ENCODE data around the gene MVP.
"Not testable (repeated sequence)": the region's sequence is repeated elsewhere in the genome, so short reads cannot be mapped to it uniquely, and the experiment has no call there.

Gene MVP

DNA sequence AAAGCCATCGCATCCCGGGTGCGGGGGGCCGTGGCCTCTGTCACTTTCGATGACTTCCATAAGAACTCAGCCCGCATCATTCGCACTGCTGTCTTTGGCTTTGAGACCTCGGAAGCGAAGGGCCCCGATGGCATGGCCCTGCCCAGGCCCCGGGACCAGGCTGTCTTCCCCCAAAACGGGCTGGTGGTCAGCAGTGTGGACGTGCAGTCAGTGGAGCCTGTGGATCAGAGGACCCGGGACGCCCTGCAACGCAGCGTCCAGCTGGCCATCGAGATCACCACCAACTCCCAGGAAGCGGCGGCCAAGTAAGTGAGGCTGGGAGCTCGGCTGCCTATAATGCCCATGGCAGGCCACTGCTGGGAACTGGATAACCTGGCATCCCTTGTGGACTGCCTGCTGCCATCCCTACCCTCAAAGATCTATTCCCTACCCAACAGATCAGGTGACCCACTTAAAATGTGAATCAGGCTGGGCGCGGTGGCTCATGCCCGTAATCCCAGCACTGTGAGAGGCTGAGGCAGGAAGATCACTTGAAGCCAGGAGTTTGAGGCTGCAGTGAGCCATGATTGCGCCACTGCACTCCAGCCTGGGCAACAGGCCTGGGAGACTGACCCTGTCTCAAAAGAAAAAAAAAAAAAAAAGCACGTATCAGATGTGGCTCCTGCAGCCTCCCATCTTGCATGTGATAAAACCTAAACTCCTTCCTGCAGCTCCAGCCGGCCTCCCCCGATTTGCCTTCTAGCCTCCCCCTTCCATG is 24.5 kb downstream of the MVP start:
- no peak for DNase-seq

DNA sequence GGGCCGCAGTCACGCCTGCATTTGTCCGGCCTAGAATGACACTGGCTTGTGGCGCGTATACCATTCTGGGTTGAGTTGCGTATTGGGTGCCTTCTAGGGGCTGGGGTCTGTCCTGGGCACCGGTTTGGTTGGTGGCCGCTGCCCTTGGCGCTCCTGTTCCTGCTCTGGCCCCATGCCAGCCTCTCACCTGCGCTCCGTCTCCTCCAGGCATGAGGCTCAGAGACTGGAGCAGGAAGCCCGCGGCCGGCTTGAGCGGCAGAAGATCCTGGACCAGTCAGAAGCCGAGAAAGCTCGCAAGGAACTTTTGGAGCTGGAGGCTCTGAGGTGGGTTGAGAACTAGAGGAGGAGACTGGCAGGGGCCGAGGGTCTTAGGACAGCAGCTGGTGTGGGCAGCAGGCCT is 25.4 kb downstream of the MVP start:
- DNase-seq = no peak

DNA sequence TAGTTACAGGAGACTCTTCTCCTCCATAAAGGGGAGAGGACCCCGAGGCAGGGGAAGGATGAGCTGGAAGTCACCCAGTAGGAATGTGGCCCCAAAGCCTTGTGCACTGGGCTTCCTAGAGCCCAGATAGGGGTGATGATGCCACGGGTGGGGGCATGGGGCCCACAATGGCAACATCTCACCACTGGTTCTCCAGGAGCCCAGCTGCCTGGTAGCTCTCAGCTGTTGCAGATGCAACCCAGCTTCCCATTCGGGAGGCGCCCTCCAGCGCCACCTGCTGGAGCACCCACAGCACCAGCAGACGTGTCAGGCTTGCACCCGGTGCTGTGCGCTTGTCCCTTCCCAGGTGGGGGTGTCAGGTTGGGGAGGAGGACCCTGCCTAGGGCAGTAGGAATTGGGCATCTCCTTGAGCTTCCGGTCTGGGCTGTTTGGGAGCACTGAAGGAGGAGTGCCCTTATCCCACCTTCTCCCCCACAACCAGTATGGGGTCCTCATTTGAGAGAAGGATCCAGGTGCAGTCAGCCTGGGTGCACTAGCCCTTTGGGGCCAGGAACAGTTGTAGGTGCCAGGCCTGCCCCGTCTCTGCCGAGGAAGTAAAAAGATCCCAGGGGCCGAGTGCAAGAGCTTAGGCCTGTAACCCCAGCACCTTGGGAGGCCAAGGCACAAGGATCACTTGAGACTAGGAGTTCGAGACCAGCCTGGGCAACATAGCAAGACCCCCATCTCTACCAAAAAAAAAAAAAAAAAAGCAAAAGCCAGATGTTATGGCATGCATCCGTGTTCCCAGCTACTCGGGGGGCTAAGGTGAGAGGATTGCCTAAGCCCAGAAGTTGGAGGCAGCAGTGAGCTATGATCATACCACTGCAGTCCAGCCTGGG is 28.4 kb downstream of the MVP start:
- peak; percentile 78 for DNase-seq

DNA sequence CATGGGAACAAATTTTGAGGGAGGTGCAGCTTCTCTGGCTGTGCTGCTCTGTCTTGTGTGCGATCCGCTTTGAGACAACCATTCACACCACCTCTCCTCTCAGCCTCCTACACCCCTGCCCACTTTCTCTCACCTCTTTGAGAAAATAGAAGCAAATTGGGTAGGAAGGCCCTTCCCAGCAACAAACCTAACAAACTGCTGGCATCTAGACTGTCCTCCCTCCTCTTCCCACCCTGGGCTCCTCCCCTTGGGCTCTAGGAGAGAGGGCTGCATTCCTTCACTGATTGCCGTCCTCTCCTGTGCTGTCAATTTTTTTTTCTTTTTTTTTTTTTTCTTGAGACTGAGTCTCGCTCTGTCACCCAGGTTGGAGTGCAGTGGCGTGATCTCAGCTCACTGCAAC is 29.2 kb downstream of the MVP start:
- no peak for DNase-seq

DNA sequence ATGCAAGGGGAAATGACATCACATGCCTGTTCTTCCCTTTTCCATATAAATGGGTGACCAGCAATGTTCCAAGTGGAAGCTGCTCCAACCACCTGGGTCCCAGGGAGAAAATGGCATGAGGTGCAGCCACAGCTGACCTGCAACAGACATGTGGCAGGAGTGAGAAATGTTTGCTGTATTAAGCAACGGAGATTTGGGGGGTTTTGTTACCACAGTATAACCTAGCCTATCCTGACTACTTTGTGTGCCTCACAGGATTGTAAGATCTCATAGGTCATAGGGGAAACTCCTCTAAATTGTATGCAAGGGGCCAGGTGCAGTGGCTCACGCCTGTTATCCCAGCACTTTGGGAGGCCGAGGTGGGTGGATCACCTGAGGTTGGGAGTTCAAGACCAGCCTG is 30.7 kb downstream of the MVP start:
- no peak for DNase-seq

DNA sequence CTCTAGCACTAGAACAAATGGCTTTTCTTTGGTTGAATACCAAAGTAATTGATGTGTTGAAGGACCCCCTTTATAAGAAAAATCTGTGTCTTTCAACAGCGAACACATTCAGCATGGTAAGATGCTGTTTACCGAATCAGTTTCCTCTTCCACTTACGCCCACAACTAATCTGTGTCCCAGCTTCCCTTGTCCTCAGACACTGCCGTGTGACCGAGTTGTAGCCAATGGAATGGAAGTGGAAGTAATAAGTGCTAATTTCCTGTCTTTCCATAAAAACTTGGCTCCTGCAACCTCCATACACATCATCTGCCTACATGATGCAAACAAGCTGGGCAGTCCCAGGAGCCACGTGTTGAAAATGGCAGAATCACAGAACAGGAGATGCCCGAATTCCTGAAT is 32.4 kb downstream of the MVP start:
- no peak for DNase-seq

DNA sequence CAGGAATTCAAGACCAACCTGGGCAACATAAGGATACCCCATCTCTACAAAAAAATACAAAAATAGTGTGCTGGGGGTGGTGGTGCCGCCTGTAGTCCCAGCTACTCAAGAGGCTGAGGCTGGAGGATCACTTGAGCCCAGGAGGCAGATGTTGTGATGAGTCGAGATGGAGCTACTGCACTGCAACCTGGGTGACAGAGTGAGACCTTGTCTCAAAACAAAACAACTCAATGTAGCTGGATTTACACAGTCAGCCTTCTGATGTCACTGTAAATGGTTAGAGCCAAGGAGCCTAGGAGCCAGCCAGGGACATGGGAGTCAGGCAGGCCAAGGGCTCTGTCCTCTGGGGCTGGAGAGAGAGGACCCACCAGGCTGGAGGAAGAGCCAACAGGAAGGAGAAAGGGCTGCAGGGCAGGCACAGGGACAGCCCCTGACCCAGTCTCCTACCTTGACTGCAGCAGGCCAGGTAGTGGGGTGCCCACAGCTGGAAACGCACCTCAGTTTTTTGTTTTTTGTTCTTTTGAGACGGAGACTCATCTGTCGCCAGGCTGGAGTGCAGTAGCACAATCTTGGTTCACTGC is 34.3 kb downstream of the MVP start:
- no peak for DNase-seq

DNA sequence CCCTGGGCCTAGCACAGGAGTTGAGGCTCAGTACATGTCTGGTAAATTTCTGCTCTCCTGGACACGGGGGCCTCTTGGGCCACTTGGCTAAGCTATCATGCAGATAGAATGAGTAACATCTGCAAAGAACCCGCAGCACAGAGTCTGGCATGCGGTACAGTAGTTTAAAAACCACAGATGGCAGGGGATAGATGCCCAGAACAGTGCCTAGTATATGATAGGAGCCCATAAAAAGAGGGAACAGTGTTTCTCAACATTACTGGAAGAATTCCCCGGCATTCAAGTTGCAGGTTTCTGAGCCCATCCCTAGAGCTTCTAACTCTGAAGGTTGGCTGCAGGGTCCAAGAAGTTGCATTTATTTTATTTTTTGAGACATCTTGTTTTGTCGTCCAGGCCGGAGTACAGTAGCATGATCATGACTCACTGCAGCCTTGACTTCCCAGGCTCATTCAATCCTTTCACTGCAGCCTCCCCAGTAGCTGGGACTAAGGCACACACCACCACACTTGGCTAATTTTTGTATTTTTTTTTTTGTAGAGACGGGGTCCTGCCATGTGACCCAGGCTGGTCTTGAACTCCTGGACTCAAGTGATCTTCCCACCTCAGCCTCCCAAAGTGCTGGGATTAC is 37.0 kb downstream of the MVP start:
- no peak for DNase-seq

DNA sequence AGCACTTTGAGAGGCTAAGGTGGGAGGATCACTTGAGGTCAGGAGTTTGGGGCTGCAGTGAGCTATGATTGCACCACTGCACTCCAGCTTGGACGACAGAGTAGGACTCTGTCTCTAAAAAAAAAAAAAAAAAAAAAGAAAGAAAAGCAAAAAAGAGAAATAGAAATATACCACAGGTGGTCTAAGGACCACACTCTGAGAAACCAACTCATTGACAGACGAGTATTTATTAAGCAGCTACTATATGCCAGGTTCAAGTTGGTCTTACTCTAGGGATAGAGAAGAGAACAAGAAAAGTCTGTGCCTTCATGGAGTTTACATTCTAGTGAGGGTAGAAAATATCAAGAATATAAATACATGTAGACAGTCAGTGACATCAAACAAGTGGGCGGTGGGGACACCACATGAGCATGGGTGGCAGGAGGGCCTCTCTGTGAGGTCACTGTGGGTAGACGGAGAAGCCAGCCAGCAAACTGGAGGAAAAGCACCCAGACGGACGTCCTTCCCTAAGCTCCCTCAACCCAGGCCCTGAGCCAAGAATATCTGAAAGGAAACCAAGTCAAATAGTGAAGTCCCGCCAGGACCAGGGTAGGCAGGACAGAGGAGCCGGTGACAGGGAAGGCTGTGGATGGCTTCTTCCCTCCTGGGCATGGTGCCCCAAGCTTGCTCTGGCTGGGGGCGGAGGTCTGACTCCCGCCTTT is 38.0 kb downstream of the MVP start:
- DNase-seq = no peak

DNA sequence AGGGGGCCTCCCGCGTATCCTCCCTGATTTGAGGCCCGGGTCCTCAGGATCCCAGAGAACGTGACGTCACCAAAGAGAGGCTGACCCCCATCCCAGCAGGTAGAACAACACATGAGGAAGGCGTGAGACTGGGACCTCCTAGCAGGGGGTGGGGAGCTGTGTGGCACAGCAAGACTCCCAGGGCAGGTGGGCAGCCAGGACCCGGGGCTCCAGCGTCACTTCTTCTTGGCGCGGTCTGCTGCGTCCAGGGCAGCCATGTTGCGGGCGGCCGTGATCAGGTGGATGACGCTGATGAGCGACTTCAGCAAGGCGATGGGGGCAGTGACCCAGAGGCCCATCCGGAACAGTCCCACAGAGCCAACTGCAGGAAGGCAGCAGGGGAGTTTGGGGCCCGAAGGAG is 38.7 kb downstream of the MVP start:
- DNase-seq = no peak

DNA sequence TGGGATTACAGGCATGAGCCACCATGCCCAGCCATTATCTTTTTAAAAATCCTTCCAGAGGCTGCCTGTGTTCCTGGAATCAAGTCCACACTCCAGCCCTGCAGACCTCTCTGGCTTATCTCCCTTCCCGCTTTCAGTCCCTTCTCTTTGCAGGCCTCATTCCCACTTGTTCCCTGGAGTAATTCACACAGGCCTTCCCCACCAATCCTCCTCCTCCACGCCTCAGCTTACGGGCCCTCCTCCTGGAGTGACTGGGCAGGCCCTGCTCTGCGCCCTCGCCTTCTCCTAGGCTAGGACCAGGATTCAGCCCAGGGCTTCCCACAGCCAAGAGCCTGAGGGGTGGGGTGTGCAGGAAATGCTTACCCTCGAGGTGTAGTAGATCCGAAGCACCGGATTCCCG is 40.0 kb downstream of the MVP start:
- DNase-seq = no peak

DNA sequence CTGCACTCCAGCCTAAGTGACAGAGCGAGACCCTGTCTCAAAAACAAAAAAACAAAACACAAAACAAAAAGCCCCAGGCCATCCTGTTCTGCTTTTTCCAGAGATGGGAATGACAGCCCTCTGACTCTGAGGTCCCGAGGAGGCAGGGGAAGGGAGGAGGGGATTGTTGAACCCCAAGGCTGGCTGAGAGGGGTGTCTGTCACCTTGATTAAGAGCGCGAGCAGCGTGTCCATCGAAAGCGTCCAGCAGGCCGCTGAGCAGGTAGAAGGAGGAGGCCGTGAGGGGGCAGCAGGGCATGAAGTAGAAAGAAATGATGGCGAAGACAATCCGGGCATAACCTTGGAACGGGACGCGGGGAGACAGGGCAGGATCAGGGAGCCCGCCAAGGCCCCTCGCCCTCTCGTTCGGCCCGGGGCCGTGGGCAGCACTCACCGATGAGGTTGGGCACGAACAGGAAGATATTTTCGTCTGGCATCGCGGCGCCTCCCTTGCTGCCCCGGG is 42.2 kb downstream of the MVP start:
- DNase-seq = peak; percentile 22

DNA sequence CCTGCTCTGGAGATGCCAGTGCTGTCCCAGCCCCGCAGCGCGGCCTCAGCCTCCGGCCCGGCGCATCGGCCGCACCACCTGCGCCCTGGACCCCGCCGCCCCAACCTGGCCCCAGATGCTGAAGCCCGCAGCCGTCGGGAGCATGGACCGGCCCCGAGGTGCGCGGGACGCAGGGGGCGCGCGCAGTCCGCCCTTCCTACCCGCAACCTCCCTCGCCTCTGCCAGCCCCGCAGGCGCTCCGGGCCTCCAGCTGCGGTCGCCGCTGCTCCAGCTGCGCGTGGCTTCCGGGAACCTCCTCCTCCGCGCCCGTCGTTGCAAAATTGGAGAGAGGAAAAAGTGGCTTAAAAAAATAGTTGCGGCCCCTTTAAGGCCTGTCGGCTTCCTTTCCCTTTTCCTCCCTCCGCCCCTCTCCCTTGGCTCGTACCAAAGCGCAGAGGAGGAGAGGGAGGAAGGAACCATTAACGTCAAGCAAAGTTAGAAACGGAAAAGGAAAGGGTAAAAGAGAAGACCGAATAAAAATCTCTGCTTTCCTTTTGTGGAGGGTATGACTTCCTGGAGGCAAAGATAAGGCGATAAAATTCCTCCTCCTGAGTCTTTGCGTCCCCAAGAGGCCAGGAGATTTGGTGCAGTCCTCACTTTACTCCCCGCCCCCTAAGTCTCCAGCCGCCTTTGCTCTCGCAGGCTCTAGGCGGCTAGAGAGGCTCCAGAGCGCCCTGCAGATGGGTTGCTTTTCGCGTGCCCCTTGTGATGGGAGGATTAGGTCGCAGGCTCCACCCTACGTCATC is 42.8 kb downstream of the MVP start, which contains the start of gene CDIPT:
Gene CDIPT, minus strand, starts transcription at position 343 of the 785 bp plus-strand sequence. CDS start 369 bp downstream, outside the sequence.
- DNase-seq = peak; percentile 99

DNA sequence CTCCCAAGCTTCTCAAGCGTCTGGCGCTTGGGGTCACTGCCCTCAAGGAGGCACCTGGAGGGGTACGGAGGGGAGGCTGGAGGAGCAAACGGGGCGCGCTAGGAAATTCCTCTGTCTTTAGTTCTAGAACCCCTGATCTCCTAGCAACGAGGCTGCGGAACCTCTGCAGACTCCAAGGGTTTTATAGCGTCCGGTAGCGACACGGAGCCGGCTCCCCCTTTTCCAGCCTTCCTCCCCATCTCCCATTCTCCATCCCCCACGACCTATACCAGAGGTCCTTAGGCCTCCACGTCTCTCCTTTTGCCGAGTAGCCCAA is 43.4 kb downstream of the MVP start:
- no peak for DNase-seq

DNA sequence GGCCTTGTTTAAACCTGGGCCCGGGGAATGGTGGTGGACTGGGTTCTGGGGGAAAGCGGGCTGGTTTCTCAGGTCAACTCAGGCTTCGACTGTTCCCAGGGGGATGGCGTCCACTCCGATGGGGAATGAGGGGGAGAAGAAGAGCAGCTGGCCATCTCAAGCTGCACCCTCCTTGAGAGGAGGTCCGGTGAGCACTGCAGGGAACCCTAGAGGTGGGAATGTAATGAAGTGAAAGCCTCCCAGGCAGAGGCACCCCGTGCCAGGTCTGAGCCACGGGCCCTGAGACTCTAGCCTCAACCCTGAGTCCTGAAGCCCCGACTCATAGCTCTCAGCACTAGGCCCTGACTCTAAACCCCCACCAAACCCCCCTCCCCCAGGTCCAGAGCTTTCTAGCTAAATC is 43.9 kb downstream of the MVP start:
- DNase-seq = no peak

DNA sequence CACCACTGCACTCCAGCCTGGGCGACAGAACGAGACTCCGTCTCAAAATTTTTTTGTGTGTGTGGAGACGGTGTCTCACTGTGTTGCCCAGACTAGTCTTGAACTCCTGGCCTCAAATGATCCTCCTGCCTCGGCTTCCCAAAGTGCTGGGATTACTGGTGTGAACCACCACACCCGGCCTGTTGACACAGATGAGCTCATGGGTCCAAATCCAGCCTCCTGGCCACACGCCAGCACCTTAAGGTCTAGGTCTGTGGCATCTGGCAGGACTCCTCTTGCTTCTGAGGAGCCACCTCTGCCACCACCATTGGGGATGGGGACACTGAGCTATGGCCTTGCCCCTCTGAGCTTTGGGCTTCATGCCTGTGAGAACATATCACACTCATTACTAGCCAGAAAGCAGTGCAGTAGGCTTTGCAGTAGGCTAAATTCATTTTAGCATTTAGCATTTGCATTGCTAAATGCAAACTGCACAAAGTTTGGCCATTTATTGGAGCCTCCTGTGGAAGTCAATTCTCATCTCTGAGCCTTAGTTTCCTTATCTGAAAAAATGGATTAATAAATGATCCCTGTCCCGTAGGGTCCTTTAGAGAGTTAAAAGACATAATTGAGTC is 48.2 kb downstream of the MVP start:
- DNase-seq = no peak

DNA sequence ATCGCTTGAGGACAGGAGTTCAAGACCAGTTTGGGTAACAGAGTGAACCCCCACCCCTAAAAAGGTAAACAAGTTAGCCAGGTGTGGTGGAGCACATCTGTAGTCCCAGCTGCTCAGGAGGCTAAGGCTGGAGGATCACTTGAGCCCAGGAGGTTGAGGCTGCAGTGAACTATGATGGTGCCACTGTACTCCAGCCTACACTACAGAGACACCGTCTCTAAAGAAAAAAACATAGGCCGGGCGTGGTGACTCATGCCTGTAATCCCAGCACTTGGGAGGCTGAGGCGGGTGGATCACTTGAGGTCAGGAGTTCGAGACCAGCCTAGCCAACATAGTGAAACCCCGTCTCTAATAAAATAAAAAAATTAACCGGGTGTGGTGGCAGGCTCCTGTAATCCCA is 48.8 kb downstream of the MVP start:
- DNase-seq = not testable (repeated sequence)

DNA sequence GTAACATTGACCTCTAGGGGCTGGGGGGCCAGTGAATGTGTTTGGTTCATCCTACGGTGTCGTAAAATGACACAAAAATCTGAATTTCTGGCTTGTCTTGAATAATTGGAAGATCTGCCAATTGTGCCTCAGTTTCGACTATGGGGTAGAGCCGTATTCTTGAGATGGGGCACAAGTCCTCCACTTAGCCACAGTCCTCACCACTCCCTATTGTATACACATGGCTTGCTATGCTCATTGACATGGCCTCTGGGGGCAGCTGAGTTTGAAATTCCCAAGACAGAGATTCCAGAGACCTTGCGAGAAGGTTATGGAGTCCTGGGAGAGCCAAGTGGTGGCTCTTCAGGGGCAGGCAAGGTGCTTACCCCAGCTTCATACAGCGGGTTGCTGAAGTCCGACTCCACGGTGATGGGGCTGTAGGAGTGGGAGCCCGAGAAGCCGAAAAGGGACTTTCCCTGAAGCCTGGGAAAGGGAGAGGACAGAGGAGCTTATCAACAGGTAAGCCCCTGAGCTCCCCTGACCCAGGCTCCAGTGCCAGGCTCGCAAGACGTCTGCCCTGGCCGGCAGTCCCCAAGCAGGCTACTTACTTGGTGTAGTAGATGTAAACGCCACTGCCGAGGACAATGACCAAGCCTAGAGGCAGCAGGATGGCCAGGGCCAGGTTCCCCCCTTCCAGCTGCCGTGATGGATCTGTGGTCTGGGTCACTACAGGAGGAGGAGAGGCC is 51.7 kb downstream of the MVP start:
- no peak for DNase-seq

DNA sequence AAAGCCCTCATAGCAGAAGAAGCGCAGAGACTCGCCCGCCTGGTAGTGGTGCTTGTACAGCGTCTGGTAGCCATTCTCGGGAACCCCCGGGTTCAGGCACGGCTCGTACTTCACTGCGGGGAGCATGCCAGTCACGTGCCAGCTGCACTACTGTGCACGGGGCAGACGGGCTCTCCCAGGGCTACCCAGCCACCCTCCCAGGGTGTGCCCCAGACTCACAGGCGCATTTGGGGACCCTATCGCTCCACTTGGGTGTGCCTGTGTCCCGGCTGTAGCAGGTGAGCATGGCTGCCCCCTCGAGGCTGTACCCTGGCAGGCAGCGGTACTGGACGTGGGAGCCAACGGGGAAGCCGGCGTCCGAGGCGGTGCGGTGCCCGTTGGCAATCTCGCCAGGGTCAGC is 53.1 kb downstream of the MVP start:
- DNase-seq = no peak

DNA sequence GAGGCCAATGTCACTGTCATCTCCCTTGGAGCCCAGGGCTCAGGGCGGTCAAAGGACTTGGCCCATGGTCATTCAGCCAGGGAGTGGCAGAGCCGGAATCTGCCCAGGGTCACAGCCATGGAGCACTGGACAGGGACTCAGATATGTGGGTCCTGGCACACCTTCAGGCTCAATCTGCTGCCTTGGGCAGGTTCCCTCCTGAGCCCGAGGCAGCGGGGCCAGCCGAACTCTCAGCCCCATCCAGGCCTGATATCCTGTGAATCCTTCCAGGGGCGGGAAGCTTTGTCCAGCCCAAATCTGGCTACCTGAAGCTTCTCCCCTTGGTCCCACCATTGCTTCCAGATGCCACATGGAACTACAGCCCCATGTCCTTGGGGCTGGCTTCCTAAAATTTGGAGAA is 54.9 kb downstream of the MVP start:
- no peak for DNase-seq

DNA sequence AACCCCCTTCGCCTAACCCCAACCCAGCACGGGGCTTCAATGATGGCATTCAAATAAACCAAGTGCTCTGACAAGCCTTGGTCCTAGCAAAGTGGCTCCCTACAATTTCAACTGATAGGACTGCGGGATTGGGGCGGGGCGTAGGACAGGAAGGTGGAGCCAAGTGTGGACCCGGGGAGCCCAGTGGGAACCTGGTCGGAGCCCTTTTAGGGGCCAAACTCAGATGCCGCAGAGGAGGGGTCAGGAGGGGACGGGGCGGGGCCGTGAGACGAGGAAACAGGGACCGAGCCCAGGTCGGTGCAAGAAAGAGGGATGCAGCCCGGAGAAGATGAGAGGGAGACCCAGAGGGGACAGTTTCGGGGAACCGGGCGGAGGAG is 55.9 kb downstream of the MVP start:
- no peak for DNase-seq
